D721Med (cell line): ENCODE measurements around the gene NRXN2.

Experiments
- DNase-seq: peaks from one replicate; pipeline ENCODE4 v3.0.0; 2011; ENCODE audit warnings: low spot score; ENCODE audit not compliant: insufficient read length
- FAIRE-seq: peaks from 2 replicates; lab custom pipeline; 2011; peaks lifted over from hg19 to GRCh38; lab: Jason Lieb, UNC
- CTCF ChIP-seq: IDR thresholded peaks from 2 replicates; pipeline ENCODE4 v1.5.1; 2012; ENCODE audit warnings: mild to moderate bottlenecking, control low read depth; ENCODE audit not compliant: insufficient read depth; ENCODE audit errors: missing control alignments

The NRXN2 gene

DNA sequence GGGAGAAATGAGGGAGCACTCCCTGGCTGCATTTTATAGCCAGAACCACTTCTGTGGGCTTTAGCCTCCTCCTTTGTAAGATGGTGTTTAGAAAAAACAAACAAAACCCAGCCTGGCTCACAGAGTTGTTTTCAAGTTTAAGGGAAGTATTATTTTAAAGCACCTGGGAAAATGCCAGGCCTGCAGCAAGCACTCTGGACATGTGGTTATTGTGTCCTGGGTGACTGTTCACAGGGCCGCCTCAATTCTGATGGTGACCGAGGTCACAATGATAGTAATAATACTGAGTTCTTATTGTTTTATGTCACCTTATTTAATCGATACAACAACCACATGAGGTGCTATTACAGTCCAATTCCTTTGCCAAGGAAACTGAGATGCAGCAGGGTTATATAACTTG is 152.7 kb downstream of the NRXN2 start:
- no peak for FAIRE-seq
- DNase-seq = no peak

DNA sequence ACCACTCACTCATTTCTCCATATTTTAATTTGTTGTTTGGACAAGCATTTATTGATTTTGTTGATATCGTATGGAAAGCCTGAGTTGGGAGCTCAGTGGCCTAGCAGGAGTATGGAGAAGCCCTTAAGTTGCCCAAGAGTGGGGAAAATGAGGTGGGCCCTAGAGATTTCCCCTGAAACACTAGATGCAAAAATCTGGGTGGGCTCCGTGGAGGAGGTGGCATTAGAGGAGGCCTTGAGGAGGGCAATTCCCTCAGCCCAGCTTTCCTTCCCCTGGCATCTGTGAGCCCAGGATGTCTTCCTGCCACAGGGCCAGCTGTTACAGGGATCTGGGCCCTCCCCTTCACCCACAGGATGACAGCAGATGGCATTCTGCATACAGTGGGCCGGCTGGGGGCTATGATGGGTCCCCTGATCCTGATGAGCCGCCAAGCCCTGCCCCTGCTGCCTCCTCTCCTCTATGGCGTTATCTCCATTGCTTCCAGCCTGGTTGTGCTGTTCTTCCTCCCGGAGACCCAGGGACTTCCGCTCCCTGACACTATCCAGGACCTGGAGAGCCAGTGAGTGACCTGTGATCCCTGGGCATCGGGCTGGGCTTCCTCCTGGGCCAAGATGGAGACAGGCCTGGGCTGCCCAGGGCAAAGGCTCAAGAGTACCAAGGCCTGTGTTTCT is 153.6 kb downstream of the NRXN2 start:
- DNase-seq (no peak), FAIRE-seq (no peak)
- TF ChIP-seq CTCF = no peak

More for the DNA sequence above, 152.7 kb downstream of the NRXN2 start:
- TF ChIP-seq CTCF = no peak

DNA sequence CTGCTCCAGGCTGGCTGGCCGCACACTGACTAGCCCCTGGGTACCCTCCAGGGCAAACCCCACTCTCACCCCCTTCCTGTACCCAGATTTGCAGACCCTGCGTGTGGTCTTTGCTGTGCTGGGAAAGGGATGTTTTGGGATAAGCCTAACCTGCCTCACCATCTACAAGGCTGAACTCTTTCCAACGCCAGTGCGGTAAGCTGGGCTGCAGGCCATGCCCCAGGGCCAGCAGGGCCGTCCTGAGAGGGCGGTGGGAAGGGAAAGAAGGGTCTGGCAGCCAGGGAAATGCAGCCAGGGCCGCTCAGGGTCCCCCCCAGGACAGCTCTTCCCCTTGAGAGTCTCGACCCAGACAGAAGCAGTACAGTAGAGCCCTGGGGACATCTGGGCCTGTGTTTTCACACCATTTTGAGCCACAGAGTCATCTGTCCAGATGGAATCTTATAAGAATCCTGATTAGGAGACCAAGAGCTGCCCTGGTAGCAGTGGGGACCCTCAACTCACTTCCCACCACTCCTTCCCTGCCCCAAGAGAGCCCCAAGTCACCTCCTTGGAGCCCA is 154.3 kb downstream of the NRXN2 start:
- FAIRE-seq (no peak), DNase-seq (no peak)
- no peak for TF ChIP-seq CTCF

- FAIRE-seq = no peak
- no peak for DNase-seq
- no peak for TF ChIP-seq CTCF
These were observed 154.9 kb downstream of the NRXN2 start for GRCh38 chr11:64568041-64568571.

DNA sequence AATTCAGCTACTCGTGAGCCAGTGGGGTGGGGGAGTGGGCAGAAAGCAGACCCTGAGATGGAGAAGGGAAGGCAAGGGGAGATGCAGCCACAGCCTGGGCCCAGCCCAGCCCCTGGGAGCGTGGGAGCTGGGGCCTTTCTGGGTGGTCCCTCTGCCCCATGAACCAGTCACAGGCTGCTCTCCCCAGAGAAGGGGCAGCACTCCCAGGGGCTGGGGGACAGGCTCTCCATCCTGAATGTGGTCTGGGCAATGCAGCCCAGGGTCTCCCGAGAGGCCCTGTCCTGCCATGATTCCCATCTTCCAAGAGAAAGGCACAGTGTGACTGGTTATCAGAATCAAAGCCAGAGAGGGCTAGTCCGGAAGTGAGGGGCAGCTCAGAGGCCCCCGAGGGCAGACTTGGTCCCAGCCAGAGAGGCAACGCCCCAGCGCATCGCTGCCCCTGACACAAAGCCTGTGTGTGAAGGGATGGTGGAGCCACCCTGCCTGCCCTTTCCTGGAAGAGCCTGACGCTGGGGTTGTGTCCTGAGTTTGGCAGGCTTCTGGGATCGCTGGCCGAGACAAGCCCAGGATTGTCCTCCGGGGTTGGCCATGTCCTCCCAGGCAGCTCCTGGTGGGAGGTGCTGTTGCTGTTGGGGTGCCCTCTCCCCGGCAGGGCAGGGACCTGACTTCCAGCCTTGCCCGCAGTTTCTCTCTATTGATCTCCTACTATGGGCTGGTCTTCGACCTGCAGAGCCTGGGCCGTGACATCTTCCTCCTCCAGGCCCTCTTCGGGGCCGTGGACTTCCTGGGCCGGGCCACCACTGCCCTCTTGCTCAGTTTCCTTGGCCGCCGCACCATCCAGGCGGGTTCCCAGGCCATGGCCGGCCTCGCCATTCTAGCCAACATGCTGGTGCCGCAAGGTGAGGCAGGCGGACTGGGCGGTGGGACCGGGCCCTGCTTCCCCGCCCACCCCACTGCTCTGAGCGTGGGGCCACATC is 155.8 kb downstream of the NRXN2 start:
- no peak for DNase-seq
- no peak for FAIRE-seq
- no peak for TF ChIP-seq CTCF

DNA sequence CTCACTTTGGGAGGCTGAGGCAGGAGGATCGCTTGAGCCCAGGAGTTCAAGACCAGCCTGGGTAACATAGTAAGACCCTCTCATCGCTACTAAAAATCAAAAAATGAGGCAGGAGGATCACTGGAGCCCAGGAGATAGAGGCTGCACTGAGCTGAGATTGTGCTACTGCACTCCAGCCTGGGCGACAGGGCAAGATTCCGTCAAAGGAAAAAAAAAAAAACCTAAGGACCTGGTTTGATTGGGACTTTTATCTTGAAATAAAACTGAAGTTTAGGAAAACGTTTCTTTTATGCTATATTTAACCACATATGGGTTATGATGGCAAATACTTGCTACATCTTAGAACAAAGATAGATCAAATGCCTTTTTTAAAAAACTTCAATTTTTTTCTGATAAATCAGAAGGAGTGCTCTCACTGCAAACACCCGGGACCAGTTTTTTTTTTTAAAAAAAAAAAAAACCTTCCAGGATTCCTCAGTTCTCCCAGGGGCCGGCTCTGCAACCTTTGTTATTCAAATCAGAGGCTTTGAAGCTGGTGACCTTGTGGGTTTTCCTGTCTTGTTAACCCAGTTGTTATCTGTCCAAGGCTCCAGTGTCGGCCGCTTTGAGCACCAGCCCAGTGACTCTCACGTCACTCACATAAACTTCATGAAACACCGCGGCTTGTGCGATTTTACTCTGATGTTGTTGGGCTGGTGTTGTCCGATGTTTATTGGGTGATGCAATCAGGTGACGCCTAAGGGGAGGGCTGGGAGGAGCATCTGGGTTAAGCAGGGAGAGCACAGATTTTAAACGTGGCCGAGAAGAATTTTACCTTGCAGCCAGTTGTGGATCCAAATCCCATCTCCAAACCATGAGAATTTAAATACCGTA is 156.7 kb downstream of the NRXN2 start:
- FAIRE-seq = no peak
- DNase-seq = no peak
- TF ChIP-seq CTCF = no peak
